ENCODE results near the gene NOC2L. TPM values are rescaled to one million over a fixed set of nuclear protein-coding genes. Genes with fewer than 3 reads are reported as not detected.
"Not testable (repeated sequence)": the region's sequence is repeated elsewhere in the genome, so short reads cannot be mapped to it uniquely, and the experiment has no call there.

Gene NOC2L
- total RNA-seq, 1 experiment from 2014 or later = 100 TPM

GRCh38 chr1:994546-994945, 35.5 kb upstream of the NOC2L start:
- DNase-seq (ENCODE audit: low read depth) = not testable (repeated sequence)

GRCh38 chr1:993379-993995, 34.4 kb upstream of the NOC2L start:
- no peak for DNase-seq (ENCODE audit: low read depth)

- DNase-seq (ENCODE audit: low read depth) = no peak
These were observed 33.3 kb upstream of the NOC2L start for GRCh38 chr1:992362-992761.

- DNase-seq (ENCODE audit: low read depth) = no peak
These were observed 32.8 kb upstream of the NOC2L start for GRCh38 chr1:991895-992294.

- DNase-seq (ENCODE audit: low read depth) = not testable (repeated sequence)
These were observed 32.2 kb upstream of the NOC2L start for GRCh38 chr1:991275-991674.

- DNase-seq (ENCODE audit: low read depth) = not testable (repeated sequence)
These were observed 29.0 kb upstream of the NOC2L start for GRCh38 chr1:988061-988460.

- no peak for DNase-seq (ENCODE audit: low read depth)
These were observed 26.1 kb upstream of the NOC2L start for GRCh38 chr1:985126-985525.

GRCh38 chr1:984476-984814, 25.4 kb upstream of the NOC2L start:
- no peak for DNase-seq (ENCODE audit: low read depth)

- DNase-seq (ENCODE audit: low read depth) = no peak
These were observed 24.9 kb upstream of the NOC2L start for GRCh38 chr1:983798-984475.

GRCh38 chr1:982765-983436, 23.8 kb upstream of the NOC2L start:
- no peak for DNase-seq (ENCODE audit: low read depth)

GRCh38 chr1:981955-982558, 23.0 kb upstream of the NOC2L start, which contains the start of gene PERM1:
Gene PERM1, minus strand, starts transcription at chr1:982093. Its CDS starts 1,064 bp downstream, at chr1:981029.
- no peak for DNase-seq (ENCODE audit: low read depth)

GRCh38 chr1:981491-981954, 22.5 kb upstream of the NOC2L start:
- DNase-seq (ENCODE audit: low read depth) = no peak

GRCh38 chr1:980602-981395, 21.7 kb upstream of the NOC2L start:
- no peak for DNase-seq (ENCODE audit: low read depth)

GRCh38 chr1:980137-980571, 21.1 kb upstream of the NOC2L start:
- no peak for DNase-seq (ENCODE audit: low read depth)

GRCh38 chr1:979744-980072, 20.7 kb upstream of the NOC2L start:
- no peak for DNase-seq (ENCODE audit: low read depth)

- DNase-seq (ENCODE audit: low read depth) = no peak
These were observed 20.0 kb upstream of the NOC2L start for GRCh38 chr1:978835-979743.

GRCh38 chr1:978069-978834, 19.2 kb upstream of the NOC2L start:
- no peak for DNase-seq (ENCODE audit: low read depth)

GRCh38 chr1:976791-977190, 17.7 kb upstream of the NOC2L start:
- DNase-seq (ENCODE audit: low read depth) = not testable (repeated sequence)

- no peak for DNase-seq (ENCODE audit: low read depth)
These were observed 17.0 kb upstream of the NOC2L start for GRCh38 chr1:975896-976683.
